Uterus (tissue), 4 donors: ENCODE measurements around the gene CAMTA1. TPM values are rescaled to one million over a fixed set of nuclear protein-coding genes. Genes with fewer than 3 reads are reported as not detected.

Experiments used
- DNase-seq, 2 donors: peaks; one replicate each; pipeline ENCODE4 v3.0.0-alpha.2; 2019 to 2020
- H3K27ac ChIP-seq, 2 donors: fragments of 200-600 bp; sonication (generic); 1 replicate in 1 of 2; 2 replicates in 1 of 2; pipeline ENCODE4 v1.5.1; 2016 to 2018
- H3K27me3 ChIP-seq, 2 donors: fragments of 200-600 bp; sonication (generic); one replicate each; pipeline ENCODE4 v1.5.1; 2018 to 2019; ENCODE audit warnings: control low read depth in 1 of 2
- H3K36me3 ChIP-seq, 2 donors: fragments of 200-600 bp; sonication (generic); one replicate each; pipeline ENCODE4 v1.5.1; 2019; ENCODE audit warnings: control low read depth in 1 of 2
- H3K4me1 ChIP-seq, 2 donors: fragments of 200-600 bp; sonication (generic); one replicate each; pipeline ENCODE4 v1.5.1; 2018 to 2019; ENCODE audit warnings: control low read depth in 1 of 2
- H3K4me3 ChIP-seq, 2 donors: fragments of 200-600 bp; sonication (generic); 1 replicate in 1 of 2; 2 replicates in 1 of 2; pipeline ENCODE4 v1.5.1; 2018 to 2019; ENCODE audit warnings: mild to moderate bottlenecking in 1 of 2
- H3K9me3 ChIP-seq, 2 donors: fragments of 200-600 bp; sonication (generic); one replicate each; pipeline ENCODE4 v1.5.1; 2019; ENCODE audit warnings: control low read depth in 1 of 2
- POLR2A ChIP-seq, 2 donors: fragments of 450-650 bp; IDR thresholded peaks; one replicate each; pipeline ENCODE4 v1.6.1; 2016; ENCODE audit warnings: antibody characterized with exemption in 2 of 2, mild to moderate bottlenecking in 1 of 2, moderate library complexity in 1 of 2
- intact Hi-C: fragments of 100-400 bp; cut with DNase I; formaldehyde crosslinking; loops from one replicate; pipeline ENCODE4 v1.15.1; 2023; ENCODE audit warnings: low total_unique reads
- small RNA-seq: library from RNA; depleted of rRNA; stranded (forward); fragments of <200 nt; gene quantifications from one replicate; pipeline ENCODE3, GENCODE V24; 2016
- total RNA-seq, 4 donors: library from RNA; depleted of rRNA in 3 of 4; stranded (reverse); fragments of >200 nt in 3 of 4; gene quantifications; one replicate each; pipeline versions ENCODE4 v1.1.0 to v1.2.4, GENCODE V29; 2014 to 2023
- TF ChIP-seq, protein P1 (sequence below), 4 experiments: fragments of 200-600 bp in 2 of 4; fragments of 450-650 bp in 2 of 4; sonication (generic) in 2 of 4; IDR thresholded peaks; one replicate each; pipeline ENCODE4 v1.5.1; 2016 to 2019; ENCODE audit warnings: antibody characterized with exemption in 4 of 4, mild to moderate bottlenecking in 2 of 4, moderate library complexity in 1 of 4
- donor health status: DM: yes; HTN: yes; CAD: no.

The CAMTA1 gene
- total RNA-seq, 4 donors from 2014 or later, result 29.7 to 427 (median 64.8) TPM

DNA sequence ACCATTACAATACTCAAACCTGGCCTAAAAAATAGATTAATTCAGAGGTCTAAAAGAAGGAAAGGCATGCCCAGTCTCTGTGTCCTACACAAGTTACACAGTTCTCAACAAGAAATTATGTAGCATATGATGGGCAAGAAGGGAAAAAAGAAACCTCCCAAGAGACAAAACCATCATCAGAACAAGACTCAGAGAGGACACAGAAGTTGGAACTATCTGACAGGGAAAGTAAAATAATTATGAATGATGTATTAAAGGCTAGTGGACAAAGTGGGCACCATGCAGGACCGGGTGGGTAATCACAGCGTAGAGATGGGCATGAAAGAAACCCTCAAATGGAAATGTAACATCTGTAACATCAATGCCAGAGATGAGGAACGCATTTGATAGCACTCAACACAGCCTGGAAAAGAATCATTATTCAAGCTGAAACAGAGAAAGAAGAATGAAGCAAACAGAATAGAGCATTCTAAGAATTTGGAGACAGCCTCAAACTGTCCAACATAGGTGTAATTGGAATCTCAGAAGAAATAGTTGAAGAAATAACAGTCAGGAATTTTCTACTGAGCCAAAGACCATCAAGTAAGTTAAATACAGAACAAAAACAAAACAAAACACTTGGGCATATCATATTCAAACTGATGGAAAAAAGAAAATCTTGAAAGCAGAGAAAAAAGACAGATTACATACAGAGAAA lies 1028.6 kb downstream of the CAMTA1 start:
- Histone ChIP-seq H3K4me3 (no peak overlapping the region), H3K9me3 (peaks cover 0 to 11% of the 10 kb centered on the region in 2 donors), H3K4me1 (no peaks in the 10 kb centered on the region), H3K27ac (no peak overlapping the region), H3K27me3 (no peaks in the 10 kb centered on the region), H3K36me3 (no peaks in the 10 kb centered on the region)
- intact Hi-C loops, result no loop called here
- DNase-seq, result no peak
- TF ChIP-seq, protein P1, sequence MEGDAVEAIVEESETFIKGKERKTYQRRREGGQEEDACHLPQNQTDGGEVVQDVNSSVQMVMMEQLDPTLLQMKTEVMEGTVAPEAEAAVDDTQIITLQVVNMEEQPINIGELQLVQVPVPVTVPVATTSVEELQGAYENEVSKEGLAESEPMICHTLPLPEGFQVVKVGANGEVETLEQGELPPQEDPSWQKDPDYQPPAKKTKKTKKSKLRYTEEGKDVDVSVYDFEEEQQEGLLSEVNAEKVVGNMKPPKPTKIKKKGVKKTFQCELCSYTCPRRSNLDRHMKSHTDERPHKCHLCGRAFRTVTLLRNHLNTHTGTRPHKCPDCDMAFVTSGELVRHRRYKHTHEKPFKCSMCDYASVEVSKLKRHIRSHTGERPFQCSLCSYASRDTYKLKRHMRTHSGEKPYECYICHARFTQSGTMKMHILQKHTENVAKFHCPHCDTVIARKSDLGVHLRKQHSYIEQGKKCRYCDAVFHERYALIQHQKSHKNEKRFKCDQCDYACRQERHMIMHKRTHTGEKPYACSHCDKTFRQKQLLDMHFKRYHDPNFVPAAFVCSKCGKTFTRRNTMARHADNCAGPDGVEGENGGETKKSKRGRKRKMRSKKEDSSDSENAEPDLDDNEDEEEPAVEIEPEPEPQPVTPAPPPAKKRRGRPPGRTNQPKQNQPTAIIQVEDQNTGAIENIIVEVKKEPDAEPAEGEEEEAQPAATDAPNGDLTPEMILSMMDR (IDR thresholded peaks at IDR 0.05), result no peak
- no peak for TF ChIP-seq POLR2A (IDR thresholded peaks at IDR 0.05)

Small RNA genes within 50 kb of the gene (small RNA-seq; reads per million reads assigned to genes)
- gene AL359881.1 (not detected), gene AL590128.1 (not detected), gene RNU1-8P (not detected)

Other genes starting within 250 kb of the CAMTA1 start
- 10 to 100 TPM in 2 of 4 donors, 1 to 10 TPM in 2; 4.7 to 44.8 (median 23.7) TPM for gene NOL9, start 230.9 kb upstream of the CAMTA1 start, total RNA-seq
- not detected for gene TAS1R1, start 230.1 kb upstream of the CAMTA1 start, total RNA-seq
- gene ZBTB48, start 205.5 kb upstream of the CAMTA1 start, total RNA-seq, result 10 to 100 TPM; 26.5 to 79.7 (median 47.6) TPM
- gene KLHL21, start 182.6 kb upstream of the CAMTA1 start, total RNA-seq, result 10 to 100 TPM; 17.4 to 31.1 (median 20.6) TPM
- gene PHF13, start 171.7 kb upstream of the CAMTA1 start, total RNA-seq, result 10 to 100 TPM in 2 of 4 donors, 1 to 10 TPM in 2; 1.8 to 29.6 (median 15.0) TPM
- gene THAP3, start 160.6 kb upstream of the CAMTA1 start, total RNA-seq, result 10 to 100 TPM; 19.1 to 23.9 (median 21.9) TPM
- gene DNAJC11, start 83.6 kb upstream of the CAMTA1 start, total RNA-seq, result 10 to 100 TPM; 11.5 to 47.2 (median 22.3) TPM